Measurements from ENCODE around the gene TAOK2.
"Not testable (repeated sequence)": the region's sequence is repeated elsewhere in the genome, so short reads cannot be mapped to it uniquely, and the experiment has no call there.

Gene TAOK2

DNA sequence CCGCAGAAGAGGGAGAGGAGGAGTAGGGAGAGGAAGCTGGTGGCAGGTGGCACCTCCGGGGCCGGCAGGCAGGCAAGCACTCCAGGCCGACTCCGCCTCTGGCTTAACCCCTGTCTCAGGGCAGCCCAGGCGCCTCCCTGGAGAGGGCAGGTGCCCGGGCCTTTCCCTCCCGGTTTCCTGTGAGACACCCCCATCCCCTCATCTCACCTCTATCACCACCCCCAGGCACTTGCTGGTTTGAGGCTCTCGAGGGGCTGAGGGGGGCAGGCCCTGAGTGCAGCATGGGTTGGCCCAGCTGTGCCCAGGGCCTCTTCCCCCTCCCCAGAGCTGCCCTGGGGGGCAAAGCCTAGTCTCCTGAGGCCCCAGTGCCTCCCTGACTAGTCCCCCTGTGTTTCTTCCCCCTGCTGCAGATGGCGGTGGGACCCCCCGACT lies 31.2 kb downstream of the TAOK2 start:
- DNase-seq = no peak

DNA sequence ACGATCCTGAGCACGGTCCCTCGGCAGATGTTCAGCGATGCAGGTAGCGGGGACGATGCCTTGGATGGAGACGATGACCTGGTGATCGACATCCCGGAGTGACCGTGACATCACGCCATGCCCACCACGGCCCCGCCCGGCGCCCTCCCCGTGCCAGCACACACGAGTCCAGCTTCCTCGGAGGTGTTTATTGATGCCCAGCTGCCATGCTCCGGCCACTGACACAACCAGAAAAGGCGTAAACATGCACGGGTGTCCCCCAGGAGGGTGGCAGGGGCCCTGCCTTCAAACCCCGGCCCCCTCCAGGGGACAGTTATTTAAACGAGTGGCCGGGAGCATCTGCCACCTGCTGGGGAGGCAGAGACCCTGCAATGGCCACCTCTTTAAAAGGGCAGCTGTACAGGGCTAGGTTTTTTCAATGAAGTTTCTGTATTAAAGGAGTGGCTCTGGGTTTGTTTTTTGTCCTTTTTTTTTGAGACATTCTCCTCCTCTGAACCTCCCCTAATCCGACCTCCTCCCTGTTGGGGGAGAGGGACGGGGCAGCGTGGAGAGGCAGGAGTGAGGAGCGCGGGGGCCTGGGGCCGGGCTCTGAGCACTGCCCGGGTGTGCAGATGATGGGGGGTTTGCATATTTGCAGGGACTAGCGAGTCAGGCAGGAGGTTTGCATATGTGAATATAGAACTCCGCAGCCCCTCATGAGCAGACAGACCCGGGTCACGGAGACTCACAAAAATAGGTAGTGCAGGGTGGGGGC lies 31.9 kb downstream of the TAOK2 start:
- no peak for DNase-seq

DNA sequence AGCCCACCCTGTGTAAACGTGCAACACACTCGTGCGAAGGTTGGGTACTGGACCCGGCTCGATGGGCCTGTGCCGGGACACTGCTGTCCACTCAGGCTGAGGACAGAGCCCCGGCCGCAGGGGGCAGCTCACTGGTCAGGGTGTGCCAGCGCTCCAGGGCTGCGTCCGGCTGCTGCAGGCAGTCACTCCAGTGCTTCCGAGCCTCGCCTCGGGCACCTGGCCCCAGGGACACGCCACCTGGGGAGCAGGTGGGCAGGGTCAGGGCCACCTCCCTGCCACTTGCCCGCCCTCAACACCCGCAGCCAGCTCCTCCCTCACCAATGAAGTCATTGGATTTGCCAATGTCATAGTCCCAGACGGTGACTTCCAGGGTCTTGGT lies 32.4 kb downstream of the TAOK2 start:
- no peak for DNase-seq

GRCh38 chr16:30006659-30007377 lies 33.1 kb downstream of the TAOK2 start:
- no peak for DNase-seq

DNA sequence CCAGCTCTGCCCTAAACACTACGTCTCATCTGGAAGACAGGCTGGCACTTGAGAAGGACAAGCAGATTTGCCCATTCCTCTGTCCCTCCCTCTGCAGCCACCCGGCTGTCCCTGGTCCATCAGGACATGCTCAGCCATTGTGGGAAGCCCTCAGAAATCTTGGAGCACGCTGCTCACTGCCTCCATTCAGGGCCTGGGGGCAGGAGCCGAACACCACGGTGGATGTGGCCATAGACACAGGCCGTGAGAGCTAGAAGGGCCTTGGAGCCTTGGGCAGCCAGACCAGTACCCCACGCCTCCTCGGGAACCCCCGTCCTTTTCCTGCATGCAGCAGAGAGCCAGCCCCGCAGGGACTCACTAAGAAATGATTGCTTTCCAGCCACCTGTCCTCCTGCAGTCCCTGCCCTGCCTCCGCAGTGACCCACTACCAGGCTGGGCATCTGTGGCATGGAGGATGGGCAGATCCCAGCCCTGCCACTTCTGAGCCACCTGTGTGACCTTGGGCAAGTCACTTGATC lies 33.8 kb downstream of the TAOK2 start:
- no peak for DNase-seq

DNA sequence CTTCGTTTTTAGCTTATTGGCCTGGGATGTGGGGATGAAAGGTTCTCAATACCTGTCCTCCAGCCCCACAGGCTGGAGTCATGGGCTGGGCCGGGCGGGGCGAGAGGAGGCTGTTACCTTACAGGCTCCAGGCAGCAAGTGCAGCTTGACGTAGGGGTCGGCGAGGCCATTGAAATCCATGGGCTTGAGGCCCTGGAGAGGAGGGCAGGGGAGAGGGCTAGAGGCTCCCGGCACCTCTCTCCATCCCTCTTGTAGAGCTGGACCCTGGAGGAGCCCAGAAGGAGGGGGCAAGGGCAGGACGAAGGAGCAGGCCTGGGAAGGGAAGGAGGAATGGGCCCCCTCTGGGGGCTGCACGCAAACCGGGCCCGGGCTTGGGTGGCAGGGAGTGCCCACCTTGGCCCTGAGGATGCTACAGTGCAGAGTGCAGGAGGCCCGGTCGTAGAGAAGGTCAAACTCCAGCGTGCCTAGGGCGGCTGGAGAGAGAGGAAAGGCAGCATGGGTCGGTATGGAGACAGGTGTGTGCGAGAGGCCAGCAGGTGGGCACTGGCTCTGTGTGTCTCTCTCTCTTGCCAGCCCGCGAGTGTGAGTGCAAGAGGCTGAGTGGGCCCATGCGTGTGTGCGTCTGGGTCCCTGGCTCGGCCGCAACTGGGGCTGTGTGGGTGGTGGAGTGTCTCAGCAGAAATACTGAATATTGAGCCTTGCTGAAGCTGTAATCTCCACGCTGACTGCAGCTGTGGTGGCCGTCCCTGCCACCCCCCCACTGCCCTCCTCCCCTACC lies 35.6 kb downstream of the TAOK2 start:
- DNase-seq = no peak

DNA sequence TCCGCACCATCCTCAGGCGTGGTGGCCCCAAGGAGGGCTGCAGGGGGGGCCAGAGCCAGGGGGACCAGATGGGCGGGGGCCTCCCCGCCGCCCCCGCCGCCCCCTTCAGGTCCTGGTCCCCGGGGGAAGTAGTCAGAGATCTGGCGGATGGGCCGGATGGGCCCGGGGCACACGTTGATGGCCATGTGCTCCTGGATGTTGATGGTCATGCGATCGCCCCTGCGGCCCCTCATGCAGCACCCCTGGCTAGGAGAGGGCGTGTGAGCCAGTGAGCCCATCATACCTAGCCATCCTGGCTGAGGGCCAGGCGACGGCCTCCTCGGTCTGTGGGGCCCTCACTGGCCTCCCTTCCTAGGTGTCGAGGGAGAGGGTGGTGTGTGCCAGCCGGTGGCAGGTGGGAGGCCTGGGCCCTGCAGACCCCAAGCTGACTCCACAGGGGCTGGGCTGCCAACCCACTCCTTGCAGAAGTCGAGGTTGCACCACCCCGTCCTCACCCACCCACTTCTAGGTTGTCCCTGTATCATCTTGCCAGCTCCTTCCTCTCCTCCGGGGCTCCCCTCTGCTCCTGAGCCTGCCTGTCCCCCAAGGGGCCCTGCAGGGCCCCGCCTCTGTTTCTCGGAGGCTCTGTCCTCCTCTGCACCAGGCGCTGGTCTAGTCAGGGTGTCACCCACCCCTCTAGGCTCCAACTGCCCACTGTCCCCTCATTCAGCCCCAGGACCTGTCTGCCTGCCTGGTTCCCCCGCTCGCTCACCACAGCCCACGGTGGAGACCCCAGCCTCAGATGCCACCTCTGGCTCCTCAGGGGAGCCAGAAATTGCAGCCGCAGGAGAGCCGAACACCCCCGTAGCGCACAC lies 36.5 kb downstream of the TAOK2 start:
- no peak for DNase-seq

DNA sequence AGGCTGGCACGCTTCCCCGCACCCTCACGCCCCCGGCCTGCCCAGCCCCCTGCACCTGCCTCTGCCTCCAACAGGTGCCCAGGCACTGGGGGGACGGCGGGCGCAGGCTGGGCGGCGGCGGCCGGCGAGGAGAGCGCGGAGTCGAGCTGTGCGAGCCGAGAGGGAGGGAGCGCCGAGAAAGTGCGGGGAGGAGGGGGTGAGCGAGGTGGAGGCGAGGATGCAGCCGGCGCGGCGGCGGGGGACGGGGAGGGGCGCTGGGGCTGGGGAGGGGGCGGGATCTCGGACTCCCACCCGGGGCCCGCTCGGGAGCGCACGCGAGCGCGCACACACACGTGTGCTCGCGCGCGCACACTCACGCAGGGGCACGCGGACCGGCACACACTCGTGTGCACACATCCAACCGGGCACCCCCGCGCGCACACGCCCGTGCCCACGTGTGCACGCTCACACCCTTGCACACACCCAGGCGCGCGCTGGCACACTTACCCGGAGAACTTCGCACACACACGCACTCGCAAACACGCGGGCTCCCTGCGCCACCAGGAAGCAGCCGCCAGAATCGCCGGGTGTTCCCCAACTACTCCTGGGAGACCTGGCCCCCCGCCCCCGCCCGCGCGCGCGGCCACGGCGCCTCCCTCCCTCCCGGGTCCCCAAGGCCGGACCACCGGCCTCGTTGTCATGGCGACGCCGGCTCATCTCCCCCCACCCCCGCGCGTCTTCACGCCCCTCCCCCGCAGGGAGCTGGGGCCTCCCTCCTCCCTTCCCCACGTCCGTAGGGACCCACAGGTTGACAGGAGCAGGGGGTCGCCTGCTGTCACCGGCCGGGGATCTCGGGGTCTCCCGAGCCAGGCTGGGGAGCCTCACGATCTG lies 37.4 kb downstream of the TAOK2 start, which contains the start of gene DOC2A:
DOC2A (minus strand) TSS at position 184 of the 870 bp plus-strand sequence. CDS start 805 bp downstream, outside the sequence.
- DNase-seq = no peak

GRCh38 chr16:30011714-30012504 lies 38.2 kb downstream of the TAOK2 start:
- DNase-seq = no peak

DNA sequence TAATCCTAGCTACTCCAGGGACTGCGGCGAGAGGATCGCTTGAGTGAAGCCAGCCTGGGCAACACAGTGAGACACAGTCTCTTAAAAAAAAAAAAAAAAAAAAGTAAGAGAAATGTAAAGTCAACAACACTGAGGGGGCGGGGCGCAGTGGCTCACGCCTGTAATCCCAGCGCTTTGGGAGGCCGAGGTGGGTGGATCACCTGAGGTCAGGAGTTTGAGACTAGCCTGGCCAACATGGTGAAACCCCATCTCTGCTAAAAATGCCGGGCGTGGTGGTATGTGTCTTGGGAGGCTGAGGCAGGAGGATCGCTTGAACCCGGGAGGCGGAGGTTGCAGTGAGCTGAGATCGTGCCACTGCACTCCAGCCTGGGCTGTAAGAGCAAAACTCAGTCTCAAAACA lies 38.9 kb downstream of the TAOK2 start:
- not testable (repeated sequence) for DNase-seq

DNA sequence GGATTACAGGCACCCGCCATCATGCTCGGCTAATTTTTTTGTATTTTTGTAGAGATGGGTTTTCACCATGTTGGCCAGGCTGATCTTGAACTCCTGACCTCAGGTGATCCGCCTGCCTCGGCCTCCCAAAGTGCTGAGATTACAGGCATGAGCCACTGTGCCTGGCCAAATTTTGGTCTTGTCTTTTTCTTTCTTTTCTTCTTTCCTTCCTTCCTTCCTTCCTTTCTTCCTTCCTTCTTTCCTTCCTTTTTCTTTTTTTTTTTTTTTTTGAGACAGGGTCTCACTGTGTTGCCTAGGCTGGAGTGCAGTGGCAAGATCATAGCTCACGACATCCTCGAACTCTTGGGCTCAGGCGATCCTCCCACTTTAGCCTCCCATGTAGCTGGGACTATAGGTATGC lies 41.8 kb downstream of the TAOK2 start:
- DNase-seq = not testable (repeated sequence)

GRCh38 chr16:30016555-30017276 lies 43.0 kb downstream of the TAOK2 start:
- DNase-seq = no peak

DNA sequence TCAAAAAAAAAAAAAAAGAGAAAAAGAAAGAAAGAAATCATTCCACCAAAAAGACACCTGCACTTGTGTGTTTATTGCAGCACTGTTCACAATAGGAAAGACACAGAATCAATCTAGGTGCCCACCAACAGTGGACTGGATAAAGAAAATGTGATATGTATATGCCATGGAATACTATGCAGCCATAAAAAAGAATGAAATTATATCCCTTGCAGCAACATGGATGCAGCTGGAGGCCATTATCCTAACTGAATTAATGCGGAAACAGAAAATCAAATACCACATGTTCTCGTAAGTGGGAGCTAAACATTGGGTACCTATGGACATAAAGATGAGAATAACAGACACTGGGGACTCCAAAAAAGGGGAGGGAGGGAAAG lies 43.6 kb downstream of the TAOK2 start:
- no peak for DNase-seq

- not testable (repeated sequence) for DNase-seq
Observed at GRCh38 chr16:30017937-30018336, 44.3 kb downstream of the TAOK2 start.

GRCh38 chr16:30018731-30019158 lies 45.1 kb downstream of the TAOK2 start:
- DNase-seq = no peak

DNA sequence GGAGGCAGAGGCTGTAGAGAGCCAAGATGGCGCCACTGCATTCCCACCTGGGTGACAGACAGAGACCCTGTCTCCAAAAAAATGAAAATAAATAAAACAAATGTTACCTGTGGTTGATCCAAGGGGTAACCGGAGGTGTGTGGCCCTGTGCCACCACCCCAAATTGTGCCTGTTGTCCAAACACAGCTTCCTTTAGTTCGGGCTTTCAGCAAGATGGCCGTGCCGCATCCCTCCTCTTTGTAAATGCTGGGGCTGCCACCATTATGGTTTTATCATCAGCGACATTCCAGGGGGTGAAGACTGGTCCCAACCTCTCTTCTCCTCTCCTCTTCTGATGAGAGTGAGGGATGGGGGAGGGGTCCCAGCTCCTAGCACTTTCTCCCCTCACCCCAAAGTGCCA lies 49.2 kb downstream of the TAOK2 start, which contains the start of gene C16orf92:
C16orf92 (plus strand) TSS at position 312 of the 400 bp plus-strand sequence. CDS start 143 bp downstream, outside the sequence.
- no peak for DNase-seq

DNA sequence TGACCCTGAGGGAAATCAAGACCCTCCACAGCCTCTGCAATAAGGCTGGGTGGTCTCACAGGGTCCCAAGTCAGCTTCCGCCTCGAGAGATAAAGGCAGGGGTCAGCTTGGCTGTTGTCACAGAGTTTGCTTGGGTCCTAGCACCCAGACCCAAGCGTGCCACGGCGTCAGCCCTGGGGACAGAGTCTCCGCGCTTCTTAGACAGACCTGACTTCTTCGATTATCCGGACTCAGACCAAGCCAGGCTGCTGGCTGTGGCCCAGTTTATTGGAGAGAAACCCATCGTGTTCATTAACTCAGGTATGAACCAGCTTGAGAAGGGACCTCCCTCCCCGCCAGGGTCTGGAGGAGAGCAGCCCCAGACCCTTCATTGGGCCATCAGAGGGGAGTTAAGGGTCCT lies 49.9 kb downstream of the TAOK2 start:
- DNase-seq = no peak

GRCh38 chr16:30024451-30024850 lies 50.8 kb downstream of the TAOK2 start:
- DNase-seq = no peak

GRCh38 chr16:30025156-30025555 lies 51.5 kb downstream of the TAOK2 start:
- no peak for DNase-seq

DNA sequence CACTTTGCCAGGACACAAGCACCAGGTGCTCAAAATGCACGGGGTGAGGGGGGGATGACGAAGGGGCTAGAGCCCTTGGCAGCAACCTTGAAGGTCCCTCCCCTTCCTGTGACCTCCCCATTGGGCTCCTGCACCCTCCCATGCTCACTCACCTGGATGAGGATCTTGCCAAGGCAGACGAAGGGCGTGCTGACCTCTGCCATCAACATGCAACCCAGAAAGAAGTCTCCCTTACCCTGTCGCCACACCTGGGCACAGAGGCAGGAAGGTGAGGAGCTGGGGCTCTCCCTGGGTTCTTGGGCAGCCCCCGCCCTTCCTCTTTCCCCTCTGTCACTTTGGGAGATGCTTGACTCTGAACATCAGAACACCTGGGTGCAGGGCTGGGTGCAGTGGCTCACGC lies 51.9 kb downstream of the TAOK2 start:
- DNase-seq = no peak
